ENCODE results near the gene TLCD4.
"Not testable (repeated sequence)": the region's sequence is repeated elsewhere in the genome, so short reads cannot be mapped to it uniquely, and the experiment has no call there.

TLCD4 gene
- 0 to 1.8 (median 0.10) reads per million in 18 experiments for total RNA-seq

DNA sequence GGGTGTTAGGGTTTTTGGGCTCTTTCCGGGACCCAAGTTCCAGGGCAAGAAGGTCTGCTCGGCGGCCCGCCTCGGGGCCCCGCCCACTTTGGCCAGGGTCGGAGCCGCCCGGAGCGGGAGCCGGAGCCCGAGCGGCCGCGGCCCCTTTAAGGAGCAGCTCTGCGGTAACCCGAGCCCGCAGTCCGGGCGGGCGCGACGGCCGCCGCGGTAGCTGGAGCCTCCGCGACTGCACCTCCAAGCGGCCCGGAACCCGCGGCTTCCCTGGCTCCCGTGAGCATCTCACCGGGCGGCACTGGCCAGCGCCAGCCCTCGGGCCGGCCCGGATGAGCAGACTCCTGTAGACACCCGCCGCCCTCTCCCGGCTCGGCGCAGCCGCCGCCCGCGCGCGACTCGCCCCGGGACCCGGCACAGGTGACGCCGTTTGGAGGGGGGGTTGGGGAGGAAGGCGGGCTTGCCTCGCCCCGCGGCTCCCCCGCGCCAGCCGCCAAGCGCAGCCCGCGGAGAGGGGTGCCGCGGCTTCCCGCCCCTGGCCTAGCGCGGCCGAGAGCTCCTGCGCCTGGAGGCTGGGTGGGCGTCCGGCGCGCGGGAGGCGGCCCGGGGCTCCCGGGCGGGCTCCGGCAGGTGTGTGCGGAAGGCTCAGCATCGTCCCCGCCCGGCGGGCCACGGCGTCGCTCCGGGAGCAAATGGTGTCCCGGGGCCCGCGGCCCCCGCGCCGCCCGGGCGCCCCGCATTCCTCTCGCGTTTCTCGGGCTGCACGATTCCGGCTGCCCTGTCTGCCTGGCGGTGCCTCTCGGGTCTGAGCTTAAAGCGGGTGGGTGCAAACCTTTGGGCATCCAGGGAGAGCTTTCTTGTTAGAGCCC lies at the start of gene TLCD4:
TLCD4 (plus strand) TSS at position 149 of the 860 bp plus-strand sequence. CDS start 26,547 bp downstream, outside the sequence.
- DNase-seq: no peak

GRCh38 chr1:95067568-95067967 lies 49.6 kb upstream of the TLCD4 start:
- peak; percentile 51 to 70 for DNase-seq

- no peak for DNase-seq
Measured at GRCh38 chr1:95068956-95069709, 48.0 kb upstream of the TLCD4 start.

DNA sequence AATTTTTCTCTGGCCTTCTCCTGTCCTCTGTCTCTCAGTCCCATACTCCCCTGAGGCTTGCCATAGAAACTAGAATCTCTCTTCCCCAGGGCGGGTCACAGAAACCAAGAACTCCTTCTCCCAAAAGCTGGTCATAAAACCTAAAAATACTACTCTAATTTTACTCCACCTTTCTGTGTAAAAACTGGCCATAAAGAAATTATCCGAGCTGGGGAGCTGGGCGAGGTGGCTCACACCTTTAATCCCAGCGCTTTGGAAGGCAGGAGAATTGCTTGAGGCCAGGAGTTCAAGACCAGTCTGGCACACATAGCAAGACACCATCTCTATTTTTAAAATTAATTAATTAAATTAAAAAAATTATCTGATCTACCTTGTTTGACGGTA lies 47.5 kb upstream of the TLCD4 start:
- DNase-seq: no peak

DNA sequence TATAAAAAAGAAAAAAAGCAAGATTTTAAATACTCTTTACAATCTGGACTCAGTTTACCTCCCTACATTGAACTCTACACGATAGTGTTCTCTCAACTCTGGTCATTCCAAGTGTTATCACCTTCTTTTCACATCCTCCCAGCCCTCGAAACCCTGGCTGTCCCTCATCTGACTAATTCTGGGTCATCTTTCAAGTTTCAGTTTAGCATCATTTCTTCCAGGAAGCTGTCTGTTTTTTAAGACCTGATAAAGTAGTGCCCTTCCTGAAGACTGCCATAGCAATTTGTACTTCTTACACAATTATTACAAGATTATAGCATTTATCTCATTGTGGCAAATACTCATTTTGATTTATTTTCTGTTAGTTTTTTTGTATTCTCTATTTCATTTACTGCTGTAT lies 45.6 kb upstream of the TLCD4 start:
- DNase-seq: no peak

DNA sequence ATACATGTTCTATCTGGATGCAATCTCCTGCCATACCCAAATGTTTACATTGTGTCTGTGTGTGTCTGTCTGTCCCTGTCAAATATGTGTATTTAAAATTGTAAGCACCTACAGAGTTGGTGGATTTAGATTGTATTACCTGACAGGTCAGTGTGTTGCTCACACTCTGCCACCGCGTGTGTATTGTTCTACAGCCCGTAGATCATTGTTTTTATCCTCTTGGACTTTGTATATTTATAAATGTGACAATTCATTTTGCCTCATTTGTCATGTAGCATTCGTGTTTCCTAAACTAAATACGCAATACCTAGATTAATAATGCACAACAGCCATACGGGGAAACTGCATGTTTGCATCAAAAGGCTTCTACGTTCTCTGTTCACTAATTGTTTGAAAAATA lies 45.0 kb upstream of the TLCD4 start:
- no peak for DNase-seq

- peak; percentile 93 to 96 for DNase-seq
Measured at GRCh38 chr1:95072532-95073419, 44.4 kb upstream of the TLCD4 start, which contains the start of gene ALG14. TSS of gene ALG14 (minus strand) at chr1:95072951. CDS start at chr1:95072898, 53 bp downstream.

GRCh38 chr1:95073446-95073845 lies 43.7 kb upstream of the TLCD4 start:
- DNase-seq: no peak

DNA sequence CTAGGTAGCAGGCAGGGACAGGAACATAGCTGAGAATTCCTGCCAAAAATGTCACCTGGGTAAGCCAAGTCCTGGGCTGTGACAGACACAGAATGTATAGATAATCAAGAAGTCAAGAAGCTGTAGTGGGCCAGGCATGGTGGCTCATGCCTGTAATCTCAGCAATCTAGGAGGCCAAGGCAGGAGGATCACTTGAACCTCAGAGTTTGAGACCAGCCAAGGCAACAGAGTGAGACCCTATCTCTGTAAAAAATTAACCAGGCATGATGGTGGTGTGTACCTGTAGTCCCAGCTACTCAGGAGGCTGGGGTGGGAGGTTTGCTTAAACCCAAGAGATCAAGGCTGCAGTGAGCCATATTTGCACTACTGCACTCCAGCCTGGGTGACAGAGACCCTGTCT lies 41.1 kb upstream of the TLCD4 start:
- no peak for DNase-seq

DNA sequence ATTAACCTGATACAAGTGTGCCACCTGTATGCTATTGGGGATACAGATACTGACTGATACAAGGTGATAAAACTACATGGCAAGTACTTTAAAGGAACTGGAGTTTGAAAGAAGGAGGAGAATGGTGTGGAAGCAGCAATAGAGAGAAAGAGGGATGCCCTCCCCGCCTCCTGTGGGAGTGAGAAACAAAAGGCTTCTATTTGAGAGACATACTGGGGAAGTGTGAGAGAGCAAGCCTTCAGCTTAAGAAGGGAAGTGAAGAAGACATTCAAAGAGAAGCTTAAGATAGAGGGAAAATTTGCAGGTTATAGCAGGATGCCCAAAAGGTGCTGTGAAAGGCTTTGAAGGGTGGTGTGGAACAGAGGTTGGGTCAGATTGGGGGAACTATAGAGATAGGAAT lies 36.7 kb upstream of the TLCD4 start:
- no peak for DNase-seq

DNA sequence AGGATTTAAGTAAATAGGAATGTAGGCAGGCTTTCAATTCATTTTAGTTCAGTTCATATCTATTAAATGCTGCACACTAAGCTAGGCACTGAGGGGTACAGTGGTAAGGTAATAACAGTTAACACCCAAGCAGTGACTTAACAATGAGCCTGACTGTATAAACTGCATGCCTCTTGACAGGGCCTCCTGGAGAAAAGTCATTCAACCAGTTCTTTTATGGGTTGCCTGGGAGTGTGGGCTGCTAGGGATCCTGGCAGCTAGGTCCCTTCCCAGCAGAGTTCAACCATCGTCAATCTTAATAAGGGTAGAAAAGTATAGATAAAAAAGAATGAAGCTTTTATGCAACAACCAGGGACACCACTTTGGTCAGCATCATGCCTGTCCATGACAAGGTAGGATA lies 36.3 kb upstream of the TLCD4 start:
- DNase-seq: no peak

DNA sequence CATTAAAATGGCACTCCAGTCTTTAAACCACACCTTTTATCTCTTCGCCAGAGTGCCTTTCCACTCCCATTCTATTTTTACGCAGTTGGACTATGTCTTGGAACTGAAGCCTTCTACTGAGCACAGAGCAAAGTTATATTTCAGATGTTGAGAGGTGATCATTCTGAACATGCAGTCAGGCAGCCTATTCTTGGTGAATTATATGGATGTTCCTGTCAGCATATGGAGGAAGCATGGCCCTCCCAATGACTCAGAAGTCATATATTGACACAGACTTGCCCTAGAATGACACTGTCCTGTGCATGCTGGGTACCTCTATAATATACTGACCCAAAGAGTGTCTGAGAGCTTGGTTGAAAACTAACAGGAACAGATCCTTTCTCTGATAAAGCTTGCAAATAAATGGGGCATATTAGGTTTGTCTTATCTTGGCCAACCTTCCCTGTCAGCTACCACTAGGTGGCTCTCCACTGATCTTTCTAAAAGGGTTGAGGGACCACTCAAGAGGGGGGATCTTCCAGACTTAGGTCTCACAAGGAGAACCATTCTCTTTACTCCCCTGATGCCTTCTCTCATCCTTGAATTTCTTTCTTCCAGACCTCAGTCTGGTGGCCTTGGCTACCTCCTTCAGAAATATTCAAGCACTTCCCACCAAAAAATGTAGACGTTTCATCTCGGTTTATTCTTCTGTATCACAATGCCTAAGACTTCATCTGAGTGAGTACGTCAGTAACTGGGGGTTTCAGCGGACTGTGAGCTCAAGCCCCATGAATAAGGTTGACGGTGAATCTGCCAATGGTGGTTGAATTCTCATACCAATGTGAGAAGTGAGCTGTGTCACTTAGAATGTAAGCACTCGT lies 32.6 kb upstream of the TLCD4 start:
- DNase-seq: peak; percentile 12 to 25

- no peak for DNase-seq
Measured at GRCh38 chr1:95085376-95085775, 31.8 kb upstream of the TLCD4 start.

- DNase-seq: no peak
Measured at GRCh38 chr1:95086949-95087533, 30.1 kb upstream of the TLCD4 start.

DNA sequence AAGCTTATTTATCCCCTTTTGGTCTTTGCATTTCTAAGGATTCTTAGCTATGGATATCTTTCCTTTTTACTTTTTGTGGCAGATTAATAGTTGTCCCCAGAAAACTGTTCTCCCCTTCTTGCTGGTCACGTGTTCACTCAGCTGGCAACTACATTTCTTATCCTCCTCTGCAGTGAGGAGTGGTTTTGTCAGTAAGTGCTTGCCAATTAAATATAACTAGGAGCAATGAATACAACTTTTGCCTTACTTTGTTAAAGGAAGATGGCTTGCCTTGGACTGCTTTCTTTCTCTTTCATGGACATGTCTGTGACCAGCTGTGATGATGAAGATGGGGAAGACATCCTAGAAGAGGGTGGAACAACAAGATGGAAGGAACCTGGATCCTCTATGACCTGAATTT lies 28.9 kb upstream of the TLCD4 start:
- DNase-seq: no peak

GRCh38 chr1:95089650-95090287 lies 27.4 kb upstream of the TLCD4 start:
- DNase-seq: no peak

DNA sequence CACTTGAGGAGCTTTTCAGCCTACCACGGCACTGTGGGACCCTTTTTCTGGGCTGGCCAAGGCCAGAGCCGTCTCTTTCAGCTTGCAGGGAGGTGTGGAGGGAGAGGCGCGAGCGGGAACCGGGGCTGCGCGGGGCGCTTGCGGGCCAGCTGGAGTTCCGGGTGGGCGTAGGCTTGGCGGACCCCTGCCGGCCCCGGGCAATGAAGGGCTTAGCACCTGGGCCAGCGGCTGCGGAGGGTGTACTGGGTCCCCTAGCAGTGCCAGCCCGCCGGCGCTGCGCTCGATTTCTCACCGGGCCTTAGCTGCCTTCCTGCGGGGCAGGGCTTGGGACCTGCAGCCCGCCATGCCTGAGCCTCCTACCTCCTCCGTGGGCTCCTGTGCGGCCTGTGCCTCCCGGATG lies 25.9 kb upstream of the TLCD4 start:
- DNase-seq: not testable (repeated sequence)

DNA sequence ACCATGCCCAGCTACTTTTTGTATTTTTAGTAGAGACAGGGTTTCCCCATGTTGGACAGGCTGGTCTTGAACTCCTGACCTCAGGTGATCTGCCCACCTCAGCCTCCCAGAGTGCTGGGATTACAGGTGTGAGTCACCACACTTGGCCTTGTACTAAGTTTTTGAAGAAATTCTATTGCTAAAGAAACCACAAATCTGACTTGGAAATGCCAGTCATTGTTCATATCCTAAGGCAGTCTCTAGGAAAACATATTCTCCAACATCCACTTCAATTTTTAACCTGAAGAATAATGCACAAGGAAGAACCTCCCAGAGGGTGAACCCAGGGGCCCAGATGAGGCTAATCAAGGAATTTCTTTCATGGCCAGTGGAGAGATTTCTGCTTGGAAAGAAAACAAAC lies 24.3 kb upstream of the TLCD4 start:
- not testable (repeated sequence) for DNase-seq

GRCh38 chr1:95093296-95093695 lies 23.9 kb upstream of the TLCD4 start:
- no peak for DNase-seq

- no peak for DNase-seq
Measured at GRCh38 chr1:95094923-95095322, 22.2 kb upstream of the TLCD4 start.

DNA sequence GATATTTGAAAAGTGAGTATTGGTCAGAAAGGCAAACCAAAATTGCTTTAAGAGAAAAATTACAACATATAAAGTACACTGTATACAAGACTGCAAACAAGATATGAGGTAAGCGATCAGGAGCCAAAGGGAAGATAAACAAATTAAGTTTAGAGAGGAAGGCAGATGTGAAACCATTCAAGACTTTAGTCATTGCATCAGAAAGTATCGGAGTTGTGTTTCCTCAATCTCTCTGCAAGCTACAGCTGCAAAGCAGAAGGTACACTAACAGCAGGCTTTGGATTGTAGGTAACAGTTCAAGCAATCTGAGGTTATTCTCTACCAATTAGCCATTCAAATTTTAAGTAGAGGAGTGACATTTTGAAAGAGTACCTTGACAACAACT lies 21.3 kb upstream of the TLCD4 start:
- DNase-seq: peak; percentile 72 to 86

Data from inflammatory macrophage (primary cell).